ENCODE results near the gene GATA5.
"Not testable (repeated sequence)": the region's sequence is repeated elsewhere in the genome, so short reads cannot be mapped to it uniquely, and the experiment has no call there.

GRCh38 chr20:62490783-62491182, 15.0 kb upstream of the GATA5 start:
- not testable (repeated sequence) for TF ChIP-seq SUZ12 (IDR thresholded peaks at IDR 0.05; ENCODE audit: extremely low read depth, insufficient read depth, insufficient read length); ZNF274 (IDR thresholded peaks at IDR 0.05; ENCODE audit: low read depth, low read length); YY1 (IDR thresholded peaks at IDR 0.05; ENCODE audit: insufficient read depth, insufficient read length)

All from NT2/D1 (cell line).